Medulla oblongata (tissue), 1 donor: ENCODE measurements around the gene CHTOP.

Experiments used
- DNase-seq: peaks from one replicate; pipeline ENCODE4 v3.0.0-alpha.2; 2015; ENCODE audit errors: extremely low spot score

CHTOP gene

DNA sequence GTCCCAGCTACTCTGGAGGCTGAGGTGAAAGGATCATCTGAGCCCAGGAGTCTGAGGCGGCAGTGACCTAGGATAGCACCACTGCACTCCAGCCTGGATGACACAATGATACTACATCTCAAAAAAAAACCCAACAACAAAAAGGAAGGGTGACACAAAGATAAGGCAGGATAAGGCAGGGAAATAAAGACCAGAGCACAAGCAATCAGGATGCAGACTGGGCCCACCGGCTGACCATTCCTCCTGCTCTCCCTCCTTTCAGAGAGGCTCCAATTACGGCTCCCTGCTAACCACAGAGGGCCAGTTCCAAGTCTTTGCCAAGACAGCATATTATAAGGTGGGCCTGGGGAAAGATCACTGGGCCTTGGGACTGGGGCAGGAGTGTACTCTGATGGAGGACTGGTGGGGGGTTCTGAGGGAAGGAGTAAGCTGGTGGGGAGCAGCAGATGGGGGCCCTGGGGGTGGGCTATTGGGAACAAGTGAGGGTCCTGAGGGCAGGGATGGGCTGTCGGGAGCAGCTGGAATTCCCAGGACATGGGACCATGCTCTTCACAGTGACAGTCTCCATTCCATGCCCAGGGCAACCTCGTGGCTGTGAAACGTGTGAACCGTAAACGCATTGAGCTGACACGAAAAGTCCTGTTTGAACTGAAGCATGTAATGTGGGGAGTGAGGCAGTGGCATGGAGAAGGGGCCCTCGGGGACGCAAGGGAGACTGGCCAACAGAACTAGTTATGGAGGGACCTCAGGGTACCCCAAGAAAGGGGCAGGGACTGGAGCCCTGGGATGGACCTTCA is 51.9 kb downstream of the CHTOP start:
- DNase-seq = no peak

DNA sequence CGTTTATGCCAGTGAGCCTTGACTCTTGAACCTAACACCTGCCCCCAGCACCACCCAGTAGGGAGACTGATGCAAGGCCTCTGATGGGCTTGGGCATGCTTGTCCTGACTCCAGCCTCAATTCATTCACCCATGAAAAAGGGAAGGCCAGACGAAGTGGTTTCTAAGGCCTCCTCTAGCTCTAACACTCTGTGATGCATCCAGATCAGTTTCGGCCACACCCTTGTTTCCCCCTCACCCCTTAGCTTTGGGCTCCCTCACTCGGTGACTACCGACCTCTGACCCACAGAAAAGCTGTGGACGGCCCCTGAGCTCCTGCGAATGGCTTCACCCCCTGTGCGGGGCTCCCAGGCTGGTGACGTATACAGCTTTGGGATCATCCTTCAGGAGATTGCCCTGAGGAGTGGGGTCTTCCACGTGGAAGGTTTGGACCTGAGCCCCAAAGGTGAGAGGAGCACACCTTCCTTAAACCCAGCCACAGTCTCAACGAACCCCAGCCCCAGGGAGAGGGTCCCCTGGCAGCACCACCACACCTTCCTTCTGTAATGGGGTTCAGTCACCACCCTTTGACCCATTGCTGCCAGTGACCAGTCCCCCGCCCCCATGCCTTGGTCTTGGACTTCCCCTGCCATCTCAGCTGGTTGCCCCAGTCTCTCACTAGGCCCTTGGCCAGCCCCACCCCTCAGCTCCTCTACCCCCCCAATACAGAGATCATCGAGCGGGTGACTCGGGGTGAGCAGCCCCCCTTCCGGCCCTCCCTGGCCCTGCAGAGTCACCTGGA is 53.7 kb downstream of the CHTOP start:
- no peak for DNase-seq

DNA sequence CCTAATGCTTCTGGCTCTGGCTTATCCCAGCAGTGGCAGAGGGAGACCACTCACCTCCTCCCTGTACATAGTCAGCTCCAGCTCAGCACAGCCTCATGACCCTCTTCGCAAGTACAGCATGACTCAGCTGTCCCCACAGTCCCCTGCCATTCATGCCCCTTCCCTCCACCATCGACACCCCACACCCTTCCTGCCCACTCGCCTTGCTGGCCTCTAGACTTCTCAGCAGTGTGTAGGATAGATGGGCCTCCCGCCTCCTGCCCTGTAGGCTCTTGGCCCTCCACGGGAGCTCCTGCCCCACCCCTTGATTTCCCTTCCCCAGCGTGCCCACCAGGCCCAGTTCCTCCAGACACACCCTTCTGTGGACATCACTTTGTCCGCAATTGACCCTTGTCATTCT is 54.4 kb downstream of the CHTOP start:
- no peak for DNase-seq

DNA sequence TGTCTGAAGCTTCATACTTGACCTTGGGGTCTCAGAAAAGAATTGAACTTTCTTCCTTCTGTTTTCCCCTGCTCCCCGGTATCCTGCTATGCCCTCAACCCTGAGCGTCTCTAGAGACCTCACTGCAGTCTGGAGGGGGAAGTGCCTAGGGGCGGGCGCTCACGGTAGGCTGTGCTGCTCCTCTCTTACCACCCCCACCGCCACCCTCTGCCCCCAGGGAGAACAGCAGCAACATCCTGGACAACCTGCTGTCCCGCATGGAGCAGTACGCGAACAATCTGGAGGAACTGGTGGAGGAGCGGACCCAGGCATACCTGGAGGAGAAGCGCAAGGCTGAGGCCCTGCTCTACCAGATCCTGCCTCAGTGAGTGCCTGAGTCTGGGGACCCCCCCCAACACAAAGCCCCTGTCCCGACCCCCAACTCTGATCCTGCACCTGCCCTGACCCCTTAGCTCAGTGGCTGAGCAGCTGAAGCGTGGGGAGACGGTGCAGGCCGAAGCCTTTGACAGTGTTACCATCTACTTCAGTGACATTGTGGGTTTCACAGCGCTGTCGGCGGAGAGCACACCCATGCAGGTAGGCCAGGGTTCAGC is 55.0 kb downstream of the CHTOP start:
- no peak for DNase-seq

DNA sequence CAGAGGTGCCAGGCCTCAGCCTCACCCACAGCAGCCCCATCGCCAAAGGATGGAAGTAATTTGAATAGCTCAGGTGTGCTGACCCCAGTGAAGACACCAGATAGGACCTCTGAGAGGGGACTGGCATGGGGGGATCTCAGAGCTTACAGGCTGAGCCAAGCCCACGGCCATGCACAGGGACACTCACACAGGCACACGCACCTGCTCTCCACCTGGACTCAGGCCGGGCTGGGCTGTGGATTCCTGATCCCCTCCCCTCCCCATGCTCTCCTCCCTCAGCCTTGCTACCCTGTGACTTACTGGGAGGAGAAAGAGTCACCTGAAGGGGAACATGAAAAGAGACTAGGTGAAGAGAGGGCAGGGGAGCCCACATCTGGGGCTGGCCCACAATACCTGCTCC is 59.6 kb downstream of the CHTOP start:
- no peak for DNase-seq
